NCI-H2107 treated with DMSO at 0.1 percent for 48 hours (cell line): ENCODE data around the gene ARHGEF28.

Experiments
- DNase-seq: peaks from one replicate; lab custom pipeline; 2025; ENCODE audit not compliant: unreplicated experiment; lab: John Stamatoyannopoulos, UW

The ARHGEF28 gene

DNA sequence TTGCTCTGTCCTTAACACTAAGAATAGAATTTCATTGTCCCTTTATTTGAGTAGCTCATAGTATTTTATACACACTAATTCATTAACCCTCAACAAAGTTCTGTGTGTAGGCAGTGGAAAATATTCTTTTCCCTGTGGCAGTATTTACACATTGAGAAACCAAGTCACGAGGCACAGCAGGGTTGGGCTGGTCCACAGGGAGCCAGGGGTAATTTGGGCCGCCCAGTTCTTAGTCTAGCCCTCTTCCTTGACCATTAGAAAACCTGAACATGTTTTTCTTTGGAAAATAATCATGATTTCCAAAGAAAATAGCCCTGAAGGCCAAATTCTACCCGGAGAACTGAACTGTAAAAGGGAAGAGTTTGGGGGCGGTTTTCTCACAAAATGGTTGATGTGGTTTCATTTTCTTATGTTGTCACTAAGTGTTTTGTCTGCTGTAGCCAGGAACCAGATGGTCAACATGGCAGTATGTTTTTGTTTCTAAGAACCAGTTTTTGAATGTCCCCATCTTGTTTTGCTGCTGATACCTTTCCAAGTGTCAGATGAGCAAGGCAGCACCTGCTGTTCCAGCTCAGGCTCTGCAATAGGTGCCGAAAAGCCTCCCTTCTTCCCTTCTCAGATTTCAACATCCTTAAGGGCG is 29.6 kb downstream of the ARHGEF28 start:
- no peak for DNase-seq

DNA sequence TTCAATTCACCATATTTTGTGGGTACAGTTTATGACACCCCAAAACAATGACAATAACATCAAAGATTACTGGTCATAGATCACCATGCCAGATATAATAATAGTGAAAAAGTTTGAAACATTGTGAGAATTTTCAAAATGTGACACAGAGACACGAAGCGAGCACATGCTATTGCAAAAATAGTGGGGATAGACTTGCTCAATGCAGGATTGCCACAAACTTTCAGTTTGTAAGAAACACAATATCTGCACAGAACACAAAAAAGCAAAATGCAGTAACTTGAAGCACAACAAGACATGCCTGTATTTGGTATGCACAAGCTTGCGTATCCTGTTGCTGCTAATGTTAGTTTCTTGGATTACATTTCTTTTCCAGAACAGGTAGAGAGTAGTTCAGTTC is 35.8 kb downstream of the ARHGEF28 start:
- no peak for DNase-seq

DNA sequence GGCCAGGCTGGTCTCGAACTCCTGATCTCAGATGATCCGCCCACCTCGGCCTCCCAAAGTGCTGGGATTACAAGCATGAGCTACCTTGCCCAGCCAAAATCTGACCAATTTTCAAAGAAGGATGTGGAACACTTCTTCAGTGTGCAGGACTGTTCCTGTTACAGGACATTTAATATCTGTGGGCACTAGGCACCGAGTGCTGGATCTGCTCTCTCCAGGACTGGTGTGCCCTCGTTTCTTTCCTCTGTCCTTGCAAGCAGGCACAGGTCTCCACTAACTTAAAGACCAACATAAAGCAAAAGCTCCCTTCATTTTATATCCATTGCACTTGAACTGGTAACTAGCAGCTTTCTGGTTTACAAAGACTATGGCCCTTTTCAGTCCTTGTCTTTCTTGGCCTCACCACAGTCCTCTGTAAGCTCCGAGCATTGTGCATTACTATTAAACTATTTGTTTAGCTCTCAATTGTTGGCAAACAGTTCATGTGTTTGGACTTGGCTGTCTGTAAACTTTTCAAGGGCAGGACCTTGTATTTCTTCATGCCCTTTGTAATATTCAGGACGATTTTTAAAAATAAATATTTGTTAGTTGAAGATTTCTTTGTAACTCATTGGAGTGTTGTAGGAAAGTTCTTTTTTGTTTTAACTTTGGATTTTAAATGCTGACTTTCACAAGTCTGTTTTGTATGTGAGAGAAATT is 37.3 kb downstream of the ARHGEF28 start:
- DNase-seq = no peak

DNA sequence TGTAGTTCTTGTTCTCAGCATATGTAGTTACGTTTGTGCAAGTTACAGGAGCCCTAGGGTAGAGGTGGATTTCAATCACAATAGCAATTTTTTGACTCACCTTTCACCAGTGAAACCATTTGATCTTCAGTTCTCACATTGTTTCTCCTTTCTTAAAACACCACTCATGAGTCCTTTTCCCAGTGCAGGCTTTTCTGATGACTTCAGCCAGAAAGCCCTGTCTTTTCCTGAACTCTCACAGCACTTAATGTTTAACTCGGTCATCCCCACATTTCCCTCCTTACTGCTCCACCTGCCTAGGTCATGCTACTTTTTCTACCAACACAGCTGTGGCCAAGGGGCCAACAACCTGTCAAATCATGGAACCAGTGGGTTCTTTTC is 37.9 kb downstream of the ARHGEF28 start:
- DNase-seq = no peak

DNA sequence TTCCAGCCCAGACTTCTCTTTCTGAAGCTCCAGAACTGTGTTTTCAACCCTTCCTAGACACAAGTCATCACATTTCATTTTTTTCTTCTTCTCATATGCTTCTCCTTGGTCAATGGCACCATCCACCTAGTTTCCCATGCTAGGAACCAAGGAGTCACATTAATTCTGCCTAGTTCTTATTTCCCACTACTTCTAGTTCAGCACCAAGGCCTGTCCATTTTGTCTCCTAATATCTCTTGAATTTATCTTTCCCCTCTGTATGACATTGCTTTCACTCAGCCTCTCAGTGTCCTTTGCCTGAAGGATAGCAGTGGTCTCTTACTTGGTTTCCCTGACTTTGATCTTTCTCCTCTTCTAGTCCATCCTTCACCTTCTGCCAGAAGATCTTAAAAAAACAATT is 38.8 kb downstream of the ARHGEF28 start:
- no peak for DNase-seq

DNA sequence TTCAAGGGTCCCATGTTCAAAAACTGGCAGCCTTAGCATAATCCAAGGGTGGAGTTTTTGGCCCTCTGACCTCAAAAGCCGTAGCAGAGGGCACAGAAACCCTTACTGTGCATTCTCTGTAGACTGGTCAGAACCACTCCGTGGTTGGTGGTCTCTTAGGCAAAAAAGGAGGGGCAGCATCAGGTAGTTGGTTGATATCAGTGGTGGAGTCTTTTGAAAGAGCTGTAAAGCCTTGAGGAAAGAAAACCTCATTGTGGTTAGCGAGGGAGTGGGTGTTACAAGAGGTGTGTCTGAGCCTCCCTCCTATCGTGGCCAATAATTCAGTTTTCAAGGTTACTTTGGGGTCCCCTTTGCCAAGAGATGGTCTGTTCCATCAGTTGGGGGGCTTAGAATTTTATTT is 40.9 kb downstream of the ARHGEF28 start:
- no peak for DNase-seq

DNA sequence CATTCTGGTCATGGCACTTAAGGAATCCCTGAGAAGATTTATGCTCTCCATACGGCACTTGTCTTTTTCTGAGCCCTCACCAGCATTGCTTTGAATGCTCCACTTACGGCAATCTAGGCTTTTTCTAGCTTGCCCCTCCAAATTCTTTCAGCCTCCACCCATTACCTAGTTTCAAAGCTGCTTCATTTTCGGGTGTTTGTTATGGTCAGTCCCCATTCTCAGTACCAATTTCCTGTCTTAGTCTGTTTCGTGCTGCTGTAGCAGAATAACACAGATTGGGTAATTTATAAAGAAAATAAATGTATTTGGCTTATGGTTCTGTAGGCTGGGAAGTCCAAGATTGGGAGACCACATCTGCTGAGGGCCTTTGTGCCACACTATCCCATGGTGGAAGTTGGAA is 42.0 kb downstream of the ARHGEF28 start:
- DNase-seq = no peak

DNA sequence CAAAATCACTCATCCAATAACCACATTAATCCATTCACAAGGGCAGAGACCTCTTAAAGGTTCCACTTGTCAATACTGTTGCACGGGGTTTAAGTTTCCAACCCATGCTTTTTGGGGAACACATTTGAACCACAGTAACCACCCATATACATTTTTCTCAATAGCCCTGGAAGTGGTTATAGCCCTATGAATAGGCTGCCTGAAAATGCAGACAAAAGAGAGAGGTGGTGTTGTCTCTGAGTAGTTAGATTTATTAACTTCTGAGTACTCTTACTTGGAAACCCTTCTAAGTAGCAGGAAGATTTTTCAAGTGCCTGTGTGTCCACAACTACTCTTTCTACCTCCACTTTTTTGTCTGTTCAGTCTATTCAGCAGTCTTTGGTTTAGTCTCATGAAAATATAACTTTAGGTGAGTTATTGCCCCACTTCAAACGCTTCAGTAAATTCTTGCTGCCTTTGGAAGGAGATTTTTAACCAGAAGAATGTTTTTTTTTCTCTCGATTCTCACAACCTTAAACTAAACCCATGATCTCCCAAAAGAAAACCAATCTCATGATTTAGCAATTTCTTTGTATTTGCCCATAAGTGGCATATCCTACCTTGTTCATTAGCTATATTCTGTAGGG is 42.6 kb downstream of the ARHGEF28 start:
- DNase-seq = peak; percentile 15

DNA sequence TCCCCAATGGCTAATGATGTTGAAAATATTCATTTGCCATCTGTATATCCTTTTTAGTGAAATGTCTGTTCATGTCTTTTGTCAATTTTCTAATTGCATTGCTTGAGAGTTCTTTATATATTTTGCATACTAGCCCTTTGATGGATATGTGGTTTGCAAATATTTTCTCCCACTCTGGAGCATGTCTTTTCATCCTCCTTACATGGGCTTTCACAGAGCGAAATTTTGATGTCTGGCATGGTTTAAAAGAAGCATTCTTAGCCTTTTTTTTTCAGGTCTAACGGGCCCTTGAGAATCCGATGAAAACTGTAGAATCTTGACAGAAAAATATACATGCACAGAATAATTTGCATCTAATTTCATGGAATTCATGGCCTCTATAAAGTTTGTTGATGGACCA is 44.7 kb downstream of the ARHGEF28 start:
- no peak for DNase-seq

DNA sequence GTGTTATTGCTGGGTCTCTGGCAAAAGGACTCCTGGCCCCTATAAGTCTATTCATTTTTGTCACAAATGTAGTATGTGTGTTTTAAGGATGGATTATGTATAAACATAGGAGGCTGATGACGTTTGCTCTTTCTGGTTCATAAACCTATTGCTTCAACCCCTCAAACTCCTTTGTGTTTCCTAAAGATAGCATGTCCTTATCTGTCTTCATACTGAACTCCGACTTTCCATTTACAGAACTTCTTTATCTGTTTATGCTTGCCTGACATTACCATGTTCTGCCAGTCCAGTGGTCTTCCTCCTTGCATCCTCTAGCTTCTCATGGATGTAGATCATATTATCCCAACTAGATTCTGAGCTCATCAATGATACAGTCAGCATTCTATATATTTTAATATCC is 46.1 kb downstream of the ARHGEF28 start:
- no peak for DNase-seq

DNA sequence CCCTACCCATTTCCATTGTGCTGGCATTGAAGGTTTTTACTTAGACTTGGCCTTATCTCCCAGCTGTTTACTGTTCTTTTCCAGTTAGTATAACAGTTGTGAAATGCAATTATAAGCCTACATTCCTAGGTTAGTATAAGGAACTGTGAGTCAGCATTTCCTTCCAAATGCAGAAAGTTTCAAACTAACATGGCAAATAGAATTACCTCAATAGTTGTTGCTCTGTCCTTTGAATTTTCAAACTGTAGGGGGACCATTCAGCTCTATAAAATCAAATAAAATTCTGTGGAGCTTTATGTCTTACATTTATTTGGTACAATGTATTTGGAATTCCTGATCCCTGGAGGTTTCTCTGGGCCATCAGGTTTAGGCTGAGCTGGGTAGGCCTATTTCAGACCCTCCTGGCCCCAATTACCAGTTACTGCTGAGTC is 47.2 kb downstream of the ARHGEF28 start:
- no peak for DNase-seq

DNA sequence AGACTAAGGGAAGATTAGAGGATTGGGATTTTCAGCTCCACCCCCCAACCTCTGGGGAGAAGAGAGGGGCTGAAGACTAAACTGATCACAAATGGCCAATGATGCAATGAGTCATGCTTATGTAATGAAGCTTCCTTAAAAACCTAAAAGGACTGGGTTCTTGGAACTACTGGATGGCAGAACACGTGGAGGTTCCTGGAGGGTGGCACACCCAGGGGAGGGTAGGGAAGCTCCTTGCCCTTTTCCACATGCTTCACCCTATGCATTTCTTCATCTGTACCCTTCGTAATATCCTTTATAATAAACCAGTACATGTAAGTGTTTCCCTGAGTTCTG is 48.6 kb downstream of the ARHGEF28 start:
- DNase-seq = no peak

DNA sequence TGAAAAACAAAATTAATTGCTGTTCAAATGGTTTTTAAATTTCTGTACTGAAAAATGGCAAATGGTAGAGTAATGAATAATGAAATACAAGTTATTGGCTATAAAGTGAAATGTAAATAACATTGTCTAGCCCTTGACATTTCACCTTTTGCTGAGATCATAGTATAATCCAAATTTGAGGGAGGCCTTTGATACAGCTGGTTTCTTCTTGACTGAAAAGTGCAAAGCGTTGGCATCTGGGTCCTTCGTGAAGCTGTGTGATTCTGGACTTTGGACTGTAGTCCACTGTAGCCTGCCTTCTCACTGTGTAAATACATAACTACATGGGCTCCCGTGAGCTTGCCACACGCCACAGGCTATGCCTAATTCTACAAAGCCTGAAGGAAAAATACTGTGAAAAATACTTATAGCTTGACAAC is 52.3 kb downstream of the ARHGEF28 start:
- no peak for DNase-seq

DNA sequence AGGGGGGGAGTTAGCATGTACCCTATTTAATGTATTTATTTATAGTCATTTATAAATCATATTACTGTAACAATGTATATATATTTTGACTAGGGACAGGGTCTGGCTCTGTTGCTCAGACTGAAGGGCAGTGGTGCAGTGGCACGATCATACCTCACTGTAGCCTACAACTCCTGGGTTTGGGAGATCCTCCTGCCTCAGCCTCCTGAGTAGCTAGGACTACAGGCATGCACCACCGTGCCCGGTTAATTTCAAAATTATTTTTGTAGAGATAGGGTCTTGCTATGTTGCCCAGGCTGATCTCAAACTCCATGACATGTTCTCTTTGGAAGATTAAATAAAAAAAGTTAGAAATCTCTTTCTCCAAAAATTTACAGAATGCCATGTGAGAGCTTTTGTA is 52.8 kb downstream of the ARHGEF28 start:
- DNase-seq = no peak

DNA sequence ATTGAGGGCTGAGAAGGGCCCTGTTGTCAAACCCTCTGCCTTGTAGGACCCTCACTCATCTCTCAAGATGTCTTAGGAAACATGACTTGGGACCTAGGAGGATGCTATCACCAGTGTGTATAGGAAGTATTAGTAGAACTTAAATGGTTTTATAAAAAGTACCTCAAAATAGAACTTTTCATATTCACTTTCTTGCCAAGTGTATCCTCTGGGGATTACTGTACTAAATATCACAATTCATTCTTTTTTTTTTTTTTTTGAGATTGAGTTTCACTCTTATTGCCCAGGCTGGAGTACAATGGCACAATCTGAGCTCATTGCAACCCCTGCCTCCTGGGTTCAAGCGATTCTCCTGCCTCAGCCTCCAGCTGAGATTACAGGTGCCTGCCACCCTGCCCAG is 56.2 kb downstream of the ARHGEF28 start:
- no peak for DNase-seq

DNA sequence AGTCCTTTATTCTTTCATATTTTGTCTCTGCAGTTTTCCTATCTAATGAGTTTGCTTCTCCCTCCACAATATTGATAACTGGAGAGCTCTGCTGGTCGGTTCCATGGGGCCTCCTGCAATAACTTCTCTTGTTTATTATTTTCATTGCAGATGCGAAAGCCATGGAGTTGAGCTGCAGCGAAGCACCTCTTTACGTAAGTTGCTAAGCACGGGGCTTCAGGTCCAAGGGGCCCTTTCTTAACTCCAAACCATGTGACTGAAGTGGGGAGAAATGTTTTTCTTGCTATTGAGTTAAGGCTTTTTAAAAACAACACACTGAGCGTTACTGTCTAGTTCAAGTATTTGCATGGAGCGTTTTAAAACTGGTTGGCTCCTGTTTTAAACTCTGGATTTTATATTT is 58.7 kb downstream of the ARHGEF28 start:
- no peak for DNase-seq

DNA sequence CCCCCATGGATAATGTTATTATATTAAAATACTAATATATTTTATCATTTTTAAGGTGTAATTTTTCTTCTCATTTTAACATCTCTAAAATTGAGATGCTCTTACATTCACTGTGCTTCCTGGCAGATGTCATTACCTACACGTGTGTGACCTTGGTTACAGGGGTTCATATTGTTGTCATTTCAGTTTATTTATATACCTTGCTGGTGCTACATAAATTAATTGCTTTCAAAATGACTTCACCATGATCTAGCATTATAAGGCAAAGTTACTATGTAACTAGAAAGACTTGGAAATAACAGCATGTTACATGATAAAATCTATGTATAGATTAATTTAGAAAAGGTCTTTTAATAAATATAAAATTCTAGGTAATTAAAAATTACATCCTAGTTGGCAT is 60.9 kb downstream of the ARHGEF28 start:
- no peak for DNase-seq

DNA sequence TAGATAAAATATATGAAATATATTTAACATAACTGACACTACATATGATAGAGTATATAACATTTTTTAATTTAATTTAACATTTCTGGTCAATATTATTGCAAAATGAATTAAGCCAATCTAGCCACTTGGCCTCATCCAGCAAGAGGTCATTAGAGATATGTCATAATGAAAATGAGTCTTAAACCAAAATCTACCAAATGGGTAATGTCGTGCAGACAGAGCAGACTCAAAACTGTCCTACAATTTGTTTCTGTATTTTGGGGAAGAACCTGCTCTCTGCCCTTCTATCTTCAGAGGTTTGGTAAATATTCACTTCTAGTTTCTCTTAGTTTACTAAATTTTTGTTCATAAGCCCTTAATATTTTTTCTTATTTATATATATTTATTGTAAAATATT is 61.4 kb downstream of the ARHGEF28 start:
- no peak for DNase-seq

DNA sequence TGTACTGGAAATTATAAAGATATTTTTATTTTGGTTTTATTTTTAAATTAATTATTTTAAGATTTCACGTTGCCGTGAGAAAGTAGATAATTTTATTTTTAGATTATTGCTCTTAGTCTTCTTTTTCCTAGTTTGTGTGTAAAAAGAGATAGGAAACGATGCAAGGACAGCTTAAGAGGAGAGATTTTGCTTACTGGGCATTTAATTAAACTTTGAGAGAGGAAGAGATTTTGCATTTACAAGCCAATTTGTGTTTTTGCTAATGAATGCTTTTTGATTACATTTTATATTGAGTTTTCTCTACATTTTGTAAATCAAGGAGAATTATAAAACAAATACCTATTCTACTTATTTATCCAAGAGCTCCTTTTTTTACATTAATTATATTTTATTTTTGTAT is 64.0 kb downstream of the ARHGEF28 start:
- DNase-seq = no peak

DNA sequence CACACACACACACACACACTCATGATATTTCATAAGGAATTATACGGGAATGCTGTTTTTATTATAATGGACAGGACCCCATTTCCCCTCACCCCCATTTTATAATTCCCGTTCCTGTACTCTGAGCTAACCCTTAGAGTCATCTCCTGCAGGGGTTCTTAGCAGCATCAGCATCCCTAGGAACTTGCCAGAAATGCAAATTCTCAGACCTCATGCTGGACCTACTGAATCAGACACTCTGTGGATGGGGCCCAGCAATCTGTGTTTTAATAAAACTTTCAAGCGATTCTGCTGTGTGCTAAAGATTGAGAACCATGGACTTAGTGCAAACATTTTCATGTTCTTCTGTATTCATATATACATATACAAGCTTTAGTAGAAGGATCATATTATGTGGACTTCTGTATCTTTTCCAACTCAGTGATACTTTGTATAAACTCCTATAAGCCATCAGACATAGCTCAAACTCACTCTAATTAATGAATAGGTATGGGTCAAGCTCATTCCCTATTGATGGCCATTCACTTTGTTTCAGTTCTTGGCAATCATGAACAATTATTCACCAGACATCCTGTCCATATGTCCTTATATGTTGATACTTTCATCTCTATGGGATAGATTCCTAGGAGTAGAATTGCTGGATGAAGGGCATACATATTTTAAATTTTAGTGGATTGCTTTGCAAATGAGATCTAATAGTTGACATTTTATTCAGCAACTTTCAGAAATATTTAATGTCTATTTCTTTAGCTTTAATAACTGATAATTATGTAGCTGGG is 65.5 kb downstream of the ARHGEF28 start:
- DNase-seq = no peak

DNA sequence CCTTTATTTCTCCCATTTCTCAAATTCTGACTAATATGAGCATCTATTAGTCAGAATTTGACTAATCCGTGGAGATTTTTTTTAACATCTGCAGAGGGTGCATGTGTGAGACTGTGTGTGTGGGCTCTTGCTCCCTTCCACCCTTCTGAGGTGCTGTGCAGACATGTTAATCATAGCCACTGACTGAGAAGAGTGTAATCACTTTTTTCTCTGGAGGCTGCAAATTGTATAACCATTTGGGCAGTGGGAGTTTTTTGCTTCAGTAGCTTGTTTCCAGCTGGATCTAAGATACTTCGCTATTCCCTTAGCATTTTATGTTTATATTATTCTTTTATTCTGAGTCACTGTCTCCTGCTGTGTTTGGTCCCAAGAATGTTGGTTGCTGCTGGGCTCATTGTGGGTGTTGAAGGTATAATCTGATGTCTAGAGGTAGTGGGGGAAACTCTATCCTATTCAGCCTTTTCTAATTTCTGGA is 66.2 kb downstream of the ARHGEF28 start:
- no peak for DNase-seq

DNA sequence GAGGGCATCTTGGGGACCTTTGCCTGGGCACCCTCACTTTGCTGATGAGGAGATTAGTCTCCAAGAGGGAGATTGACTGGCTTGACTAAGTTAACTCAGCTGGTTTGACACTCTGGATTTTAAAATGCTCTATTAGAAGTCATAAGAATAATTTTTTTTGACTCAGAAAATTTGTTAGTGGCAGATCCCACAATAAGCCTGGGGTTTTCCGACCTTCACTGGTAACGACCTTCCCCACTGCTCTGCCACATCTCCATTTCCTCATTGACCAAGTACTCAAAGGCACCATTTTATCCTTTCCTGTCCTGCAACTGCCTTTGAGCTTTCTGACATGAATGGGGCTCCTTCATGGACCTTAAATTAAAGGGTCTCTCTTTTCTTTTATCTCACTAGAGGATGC is 67.0 kb downstream of the ARHGEF28 start:
- DNase-seq = no peak
